ENCODE measurements around the gene FAM3B. TPM values are rescaled to one million over a fixed set of nuclear protein-coding genes. Genes with fewer than 3 reads are reported as not detected.

The FAM3B gene
- total RNA-seq, 2 donors from 2014 or later: 50.4 to 74.5 TPM

DNA sequence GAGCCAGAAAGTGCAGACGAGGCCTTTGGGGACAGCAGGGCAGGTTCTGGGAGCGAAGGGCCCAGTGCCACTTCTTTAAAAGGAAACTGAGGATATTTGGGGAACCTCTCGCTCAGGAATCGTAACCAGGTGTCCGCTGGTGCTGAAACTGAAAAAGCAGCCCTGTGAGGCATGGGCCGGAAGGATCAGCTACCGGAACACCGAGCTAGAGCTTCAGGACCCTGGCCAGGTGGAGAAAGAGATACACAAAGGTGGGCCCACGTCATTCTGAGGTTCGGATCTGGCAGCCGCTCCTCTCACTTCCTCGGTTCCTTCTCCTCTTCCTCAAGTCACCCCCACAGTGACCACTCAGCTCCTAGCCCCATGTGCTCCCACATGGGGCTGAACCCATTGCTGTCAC lies 63.3 kb downstream of the FAM3B start:
- Histone ChIP-seq H3K27ac (no peak overlapping the region), H3K36me3 (replicated peaks in 1 of 2; ENCODE audit: insufficient read depth in 1 of 2, low read depth in 2 of 2) (no peaks in the 10 kb centered on the region), H3K4me1 (no peaks in the 10 kb centered on the region), H3K9me3 (no peaks in the 10 kb centered on the region), H3K4me3 (no peak overlapping the region), H3K27me3 (no peaks in the 10 kb centered on the region)
- ATAC-seq (no peak), DNase-seq (no peak)
- TF ChIP-seq, protein P1, sequence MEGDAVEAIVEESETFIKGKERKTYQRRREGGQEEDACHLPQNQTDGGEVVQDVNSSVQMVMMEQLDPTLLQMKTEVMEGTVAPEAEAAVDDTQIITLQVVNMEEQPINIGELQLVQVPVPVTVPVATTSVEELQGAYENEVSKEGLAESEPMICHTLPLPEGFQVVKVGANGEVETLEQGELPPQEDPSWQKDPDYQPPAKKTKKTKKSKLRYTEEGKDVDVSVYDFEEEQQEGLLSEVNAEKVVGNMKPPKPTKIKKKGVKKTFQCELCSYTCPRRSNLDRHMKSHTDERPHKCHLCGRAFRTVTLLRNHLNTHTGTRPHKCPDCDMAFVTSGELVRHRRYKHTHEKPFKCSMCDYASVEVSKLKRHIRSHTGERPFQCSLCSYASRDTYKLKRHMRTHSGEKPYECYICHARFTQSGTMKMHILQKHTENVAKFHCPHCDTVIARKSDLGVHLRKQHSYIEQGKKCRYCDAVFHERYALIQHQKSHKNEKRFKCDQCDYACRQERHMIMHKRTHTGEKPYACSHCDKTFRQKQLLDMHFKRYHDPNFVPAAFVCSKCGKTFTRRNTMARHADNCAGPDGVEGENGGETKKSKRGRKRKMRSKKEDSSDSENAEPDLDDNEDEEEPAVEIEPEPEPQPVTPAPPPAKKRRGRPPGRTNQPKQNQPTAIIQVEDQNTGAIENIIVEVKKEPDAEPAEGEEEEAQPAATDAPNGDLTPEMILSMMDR (IDR thresholded peaks at IDR 0.05): no peak
- no peak for TF ChIP-seq POLR2A (IDR thresholded peaks at IDR 0.05)
- intact Hi-C loops (cut with DNase I): no loop called here
- WGBS, 2 donors: 82 to 87% methylated on average over 11 to 12 of the region's 12 CpGs

DNA sequence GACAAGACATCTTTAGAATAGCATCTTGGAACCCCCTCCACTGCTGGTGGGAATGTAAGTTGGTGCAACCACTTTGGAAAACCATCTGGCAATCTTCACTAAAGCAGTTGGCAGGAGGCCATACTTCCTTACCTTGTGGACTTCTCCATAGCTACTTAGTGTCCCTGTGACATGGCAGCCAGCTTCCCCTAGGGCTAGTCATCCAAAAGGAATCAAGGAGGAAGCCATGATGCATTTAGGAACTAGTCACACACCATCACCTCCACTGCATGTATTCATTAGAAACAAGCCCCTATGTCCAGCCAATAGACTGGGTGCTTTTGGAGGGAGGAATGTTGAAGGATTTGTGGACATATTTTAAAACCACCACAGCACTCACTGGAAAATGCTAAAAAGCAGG lies 65.1 kb downstream of the FAM3B start:
- intact Hi-C loops (cut with DNase I): no loop called here
- Histone ChIP-seq H3K4me1 (no peaks in the 10 kb centered on the region), H3K27me3 (no peaks in the 10 kb centered on the region), H3K36me3 (replicated peaks in 1 of 2; ENCODE audit: insufficient read depth in 1 of 2, low read depth in 2 of 2) (no peaks in the 10 kb centered on the region), H3K27ac (no peak overlapping the region), H3K4me3 (no peak overlapping the region), H3K9me3 (no peaks in the 10 kb centered on the region)
- no peak for TF ChIP-seq POLR2A (IDR thresholded peaks at IDR 0.05)
- TF ChIP-seq, protein P1 (IDR thresholded peaks at IDR 0.05): no peak
- DNase-seq (no peak), ATAC-seq (no peak)

GRCh38 chr21:41387042-41387819 lies 70.6 kb downstream of the FAM3B start:
- Histone ChIP-seq H3K9me3 (no peaks in the 10 kb centered on the region), H3K4me1 (no peaks in the 10 kb centered on the region), H3K27ac (no peak overlapping the region), H3K4me3 (no peak overlapping the region), H3K27me3 (no peaks in the 10 kb centered on the region), H3K36me3 (replicated peaks in 1 of 2; ENCODE audit: insufficient read depth in 1 of 2, low read depth in 2 of 2) (no peaks in the 10 kb centered on the region)
- 86 to 88% methylated on average over 14 of the region's 14 CpGs for WGBS, 2 donors
- TF ChIP-seq, protein P1 (IDR thresholded peaks at IDR 0.05): no peak
- no peak for TF ChIP-seq POLR2A (IDR thresholded peaks at IDR 0.05)
- no peak for ATAC-seq
- no peak for DNase-seq
- intact Hi-C loops (cut with DNase I): no loop called here

DNA sequence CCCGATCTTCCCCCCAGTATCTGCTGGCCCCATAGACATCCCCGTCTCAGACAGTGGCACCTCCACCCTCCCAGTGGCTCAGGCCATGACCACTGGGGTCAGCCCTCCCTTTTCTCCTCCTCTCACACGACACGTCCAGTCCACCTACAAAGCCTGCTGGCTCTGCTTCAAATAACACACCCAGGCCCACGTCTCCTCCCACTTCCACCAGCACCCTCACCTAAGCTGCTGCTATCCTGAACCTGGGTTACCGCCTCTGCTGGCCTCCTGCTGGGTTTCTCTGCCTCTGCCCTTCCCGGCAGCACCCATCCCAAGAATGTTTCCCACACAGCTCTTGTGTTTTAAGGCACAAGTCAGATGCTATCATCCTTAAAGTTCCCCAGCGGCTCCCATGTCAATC lies 71.2 kb downstream of the FAM3B start:
- Histone ChIP-seq H3K36me3 (replicated peaks in 1 of 2; ENCODE audit: insufficient read depth in 1 of 2, low read depth in 2 of 2) (no peaks in the 10 kb centered on the region), H3K4me1 (no peaks in the 10 kb centered on the region), H3K9me3 (no peaks in the 10 kb centered on the region), H3K27me3 (no peaks in the 10 kb centered on the region), H3K27ac (no peak overlapping the region), H3K4me3 (no peak overlapping the region)
- WGBS, 2 donors: 91 to 92% methylated on average over 8 of the region's 8 CpGs
- intact Hi-C loops (cut with DNase I): no loop called here
- no peak for ATAC-seq
- no peak for DNase-seq
- TF ChIP-seq POLR2A (IDR thresholded peaks at IDR 0.05): no peak
- TF ChIP-seq, protein P1 (IDR thresholded peaks at IDR 0.05): no peak

DNA sequence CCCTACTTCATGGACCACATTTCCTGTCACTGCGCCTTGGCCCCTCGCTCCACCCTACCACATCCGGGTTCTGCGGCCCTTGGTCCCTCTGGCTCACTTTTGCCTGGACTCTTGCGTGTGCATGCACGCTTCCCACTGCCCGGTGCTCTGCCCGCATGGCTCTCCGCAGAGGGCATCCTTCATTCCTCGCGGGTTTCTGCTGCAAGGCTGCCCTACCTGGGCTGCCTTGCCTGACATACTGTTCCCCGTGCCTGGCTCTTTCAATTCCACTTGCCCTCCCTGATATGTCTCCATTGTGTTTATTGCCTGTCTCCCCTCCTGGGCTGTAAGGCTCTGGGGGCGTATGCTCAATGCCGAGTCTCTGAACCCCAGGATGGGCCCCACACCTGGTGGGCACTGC lies 71.7 kb downstream of the FAM3B start:
- no peak for DNase-seq
- intact Hi-C loops (cut with DNase I): no loop called here
- no peak overlapping the region for H3K27ac ChIP-seq
- WGBS, 2 donors: 90 to 94% methylated on average over 14 of the region's 14 CpGs
- H3K4me1 ChIP-seq: no peaks in the 10 kb centered on the region
- no peak for TF ChIP-seq POLR2A (IDR thresholded peaks at IDR 0.05)
- TF ChIP-seq, protein P1 (IDR thresholded peaks at IDR 0.05): no peak
- no peak overlapping the region for H3K4me3 ChIP-seq
- no peaks in the 10 kb centered on the region for H3K9me3 ChIP-seq
- no peak for ATAC-seq
- H3K36me3 ChIP-seq (replicated peaks in 1 of 2; ENCODE audit: insufficient read depth in 1 of 2, low read depth in 2 of 2): no peaks in the 10 kb centered on the region
- H3K27me3 ChIP-seq: no peaks in the 10 kb centered on the region
